HG03045 (cell line): Measurements from ENCODE around the gene NPTN.
A peak's percentile ranks its signal among the peaks of the same experiment; 100 is the strongest.
"Not testable (repeated sequence)": the region's sequence is repeated elsewhere in the genome, so short reads cannot be mapped to it uniquely, and the experiment has no call there.

ENCODE experiments used
- ATAC-seq: cut with Tn5 transposase; IDR thresholded peaks from one replicate; pipeline ENCODE4 v1.9.1; 2021; ENCODE audit warnings: mild to moderate bottlenecking, moderate library complexity; ENCODE audit not compliant: unreplicated experiment

NPTN gene

GRCh38 chr15:73633111-73633990 is at the start of gene NPTN:
NPTN (minus strand) TSS chr15:73633389; CDS start chr15:73633215, 174 bp downstream.
- peak; percentile 90 for ATAC-seq

GRCh38 chr15:73682600-73683090 is 49.5 kb upstream of the NPTN start:
- ATAC-seq, result no peak

GRCh38 chr15:73681856-73682599 is 48.8 kb upstream of the NPTN start:
- no peak for ATAC-seq

- ATAC-seq, result no peak
Observed at GRCh38 chr15:73681063-73681462, 47.9 kb upstream of the NPTN start.

GRCh38 chr15:73680549-73680948 is 47.4 kb upstream of the NPTN start:
- no peak for ATAC-seq

- no peak for ATAC-seq
Observed at GRCh38 chr15:73679964-73680363, 46.8 kb upstream of the NPTN start.

- ATAC-seq, result no peak
Observed at GRCh38 chr15:73679180-73679579, 46.0 kb upstream of the NPTN start.

- no peak for ATAC-seq
Observed at GRCh38 chr15:73678498-73678897, 45.3 kb upstream of the NPTN start.

- no peak for ATAC-seq
Observed at GRCh38 chr15:73677733-73678132, 44.5 kb upstream of the NPTN start.

- ATAC-seq, result no peak
Observed at GRCh38 chr15:73677146-73677607, 44.0 kb upstream of the NPTN start.

GRCh38 chr15:73674587-73674986 is 41.4 kb upstream of the NPTN start:
- ATAC-seq, result no peak

GRCh38 chr15:73660455-73660854 is 27.3 kb upstream of the NPTN start:
- ATAC-seq, result no peak

GRCh38 chr15:73658645-73659044 is 25.5 kb upstream of the NPTN start:
- no peak for ATAC-seq

- ATAC-seq, result no peak
Observed at GRCh38 chr15:73655724-73656123, 22.5 kb upstream of the NPTN start.

GRCh38 chr15:73654659-73655058 is 21.5 kb upstream of the NPTN start:
- ATAC-seq, result no peak

- no peak for ATAC-seq
Observed at GRCh38 chr15:73650416-73651126, 17.4 kb upstream of the NPTN start.

- no peak for ATAC-seq
Observed at GRCh38 chr15:73648014-73648295, 14.8 kb upstream of the NPTN start.

- ATAC-seq, result no peak
Observed at GRCh38 chr15:73647259-73648013, 14.2 kb upstream of the NPTN start.

GRCh38 chr15:73639464-73639863 is 6.3 kb upstream of the NPTN start:
- not testable (repeated sequence) for ATAC-seq

GRCh38 chr15:73637527-73637926 is 4.3 kb upstream of the NPTN start:
- no peak for ATAC-seq
